MM.1S (cell line): ENCODE data around the gene CELA2B.

ENCODE experiments used
- CTCF ChIP-seq: fragments of 300-600 bp; sonication (generic); IDR thresholded peaks from 2 replicates; pipeline ENCODE4 v1.5.1; 2016; ENCODE audit warnings: antibody characterized with exemption, low read length, mixed read lengths
- EZH2 ChIP-seq: fragments of 300-600 bp; sonication (generic); optimal IDR thresholded peaks from 2 replicates; pipeline ENCODE3; 2017; ENCODE audit warnings: low read depth, mild to moderate bottlenecking, antibody characterized with exemption, low read length, mixed read lengths

DNA sequence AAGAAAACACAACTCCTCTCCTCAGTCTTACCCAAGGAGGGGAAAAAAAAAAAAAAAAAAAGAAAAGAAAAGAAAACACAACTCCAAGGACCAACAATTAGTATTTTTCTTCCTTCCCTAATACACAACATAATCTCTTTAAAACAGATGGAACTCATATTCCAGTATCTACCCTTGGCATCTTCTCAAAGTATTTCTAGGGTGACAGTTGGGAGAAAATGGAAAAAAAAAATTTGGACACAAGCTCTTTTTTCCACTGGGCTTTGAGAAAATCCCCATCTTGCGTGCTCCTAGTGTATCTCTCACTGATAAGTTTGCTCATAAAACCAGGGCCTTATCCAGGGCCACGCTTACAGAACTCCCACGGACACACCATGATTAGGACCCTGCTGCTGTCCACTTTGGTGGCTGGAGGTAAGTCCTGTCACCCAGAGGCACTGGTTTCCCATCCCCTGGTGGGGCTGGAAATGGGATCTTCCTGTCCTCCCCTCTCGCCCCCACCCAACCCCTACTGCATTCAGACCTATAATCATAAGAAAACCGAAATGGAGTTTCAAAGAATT lies at the start of gene CELA2B:
- TF ChIP-seq CTCF = no peak
- TF ChIP-seq EZH2 = no peak
